HG03196 (cell line): ENCODE results near the gene PKP2.
"Not testable (repeated sequence)": the region's sequence is repeated elsewhere in the genome, so short reads cannot be mapped to it uniquely, and the experiment has no call there.

ENCODE experiments used
- ATAC-seq: cut with Tn5 transposase; IDR thresholded peaks from one replicate; pipeline ENCODE4 v1.9.1; 2021; ENCODE audit not compliant: unreplicated experiment

The PKP2 gene

DNA sequence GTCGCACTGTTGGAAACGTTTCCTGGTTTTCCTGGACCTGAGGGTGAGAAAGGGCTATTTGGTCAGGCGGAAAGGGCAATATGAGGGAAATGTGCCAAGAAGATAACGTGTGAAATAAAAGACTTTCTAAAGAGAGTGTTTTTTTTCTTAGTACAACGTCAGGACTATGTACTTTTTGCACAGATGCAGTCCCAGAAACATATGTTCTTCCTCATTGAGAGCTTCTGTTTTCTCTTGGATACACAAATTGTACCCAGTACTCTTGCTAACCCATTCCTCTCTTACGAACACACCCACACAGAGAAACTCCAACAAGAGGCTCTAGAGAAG, 669 bp upstream of the PKP2 start:
- ATAC-seq, result no peak

DNA sequence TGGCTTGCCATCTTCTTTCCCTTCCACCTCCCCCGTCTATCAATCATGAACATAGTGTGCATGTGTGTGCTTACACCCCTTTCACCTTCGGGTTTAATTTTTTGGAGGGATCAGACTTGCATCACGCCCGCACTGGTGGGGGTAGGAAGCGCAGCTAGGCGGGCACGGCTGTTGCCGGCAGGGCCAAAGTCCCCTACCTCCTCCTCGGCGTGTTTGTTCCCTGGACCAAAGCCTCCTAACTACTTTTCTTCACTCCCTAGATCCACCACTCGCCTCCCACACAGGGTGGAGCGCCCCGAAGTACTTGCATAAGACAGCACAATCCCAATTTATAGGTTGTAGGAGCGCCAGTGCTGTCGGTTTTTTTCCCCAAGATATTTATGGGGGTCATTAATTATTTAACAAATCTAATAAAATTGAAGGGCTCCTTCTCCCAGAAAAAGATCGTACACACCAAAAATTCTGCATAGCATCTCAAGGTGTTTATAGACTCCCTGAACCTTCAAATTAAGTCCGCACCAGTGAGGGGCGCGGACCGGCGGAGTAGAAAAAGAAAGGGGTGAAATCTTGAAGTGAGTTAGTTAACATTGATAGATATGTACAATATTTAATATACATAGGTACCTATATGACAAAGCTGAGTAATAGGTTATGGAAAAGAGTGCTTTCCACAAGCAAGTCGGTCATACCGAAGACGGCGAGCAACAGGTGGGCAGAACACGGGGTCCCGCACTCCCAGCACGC, 717 bp downstream of the PKP2 start:
- no peak for ATAC-seq

DNA sequence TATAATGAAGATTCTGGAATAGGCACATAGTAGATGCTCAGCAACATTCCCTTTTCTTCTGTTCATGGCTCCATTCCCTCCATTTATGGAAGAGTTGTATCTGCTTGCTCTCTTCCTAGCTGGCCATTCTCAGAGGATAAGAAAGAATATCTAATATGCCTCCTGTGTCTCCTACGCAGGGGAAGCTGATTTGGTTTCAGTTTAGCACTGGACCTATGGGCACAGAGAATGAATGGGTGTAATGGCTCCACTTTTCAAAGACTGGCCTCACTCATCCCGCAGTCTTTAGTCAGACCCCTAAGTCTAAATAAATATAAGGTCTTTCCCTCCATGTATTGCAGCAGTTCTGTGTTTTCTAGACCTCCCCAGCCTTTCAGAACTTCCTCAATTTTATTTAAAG, 2.0 kb downstream of the PKP2 start:
- ATAC-seq, result no peak

DNA sequence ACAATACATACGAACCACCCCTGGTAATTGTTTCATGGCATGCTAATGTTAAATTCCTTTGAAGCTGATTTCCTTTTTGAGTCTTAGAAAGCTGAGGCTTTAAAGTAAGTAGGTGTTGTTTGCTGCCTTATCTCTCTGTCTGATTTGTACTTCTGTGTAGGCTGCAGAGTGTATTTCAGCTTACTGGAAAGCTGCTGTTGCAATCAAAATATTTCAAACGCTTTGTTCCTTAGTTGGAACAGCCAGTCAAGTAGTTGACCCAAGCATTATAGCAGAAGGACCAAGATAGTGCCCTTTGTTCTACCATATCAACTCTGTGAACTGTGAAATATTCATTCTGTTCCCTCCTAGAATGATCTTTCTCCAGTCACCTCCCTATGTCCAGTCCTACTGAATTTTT, 3.1 kb downstream of the PKP2 start:
- no peak for ATAC-seq

DNA sequence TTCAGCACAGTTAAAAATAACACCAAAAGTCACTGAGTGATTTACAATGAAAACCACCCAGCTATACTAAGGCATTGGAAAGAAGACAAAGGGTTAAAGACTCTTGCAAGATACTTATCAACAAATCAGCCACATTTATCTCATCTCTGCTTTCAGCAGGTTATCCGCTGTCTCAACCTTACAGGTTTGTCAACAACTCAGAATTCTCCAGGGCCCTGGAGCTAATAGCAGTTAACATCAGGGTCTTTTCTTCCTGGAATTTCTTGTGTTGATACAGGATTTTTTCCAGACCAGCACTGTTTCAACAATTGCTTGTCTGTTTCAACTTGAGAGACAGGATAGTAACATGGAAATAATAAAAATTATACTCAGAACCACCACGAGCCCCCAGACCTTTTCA, 3.5 kb downstream of the PKP2 start:
- ATAC-seq, result no peak

DNA sequence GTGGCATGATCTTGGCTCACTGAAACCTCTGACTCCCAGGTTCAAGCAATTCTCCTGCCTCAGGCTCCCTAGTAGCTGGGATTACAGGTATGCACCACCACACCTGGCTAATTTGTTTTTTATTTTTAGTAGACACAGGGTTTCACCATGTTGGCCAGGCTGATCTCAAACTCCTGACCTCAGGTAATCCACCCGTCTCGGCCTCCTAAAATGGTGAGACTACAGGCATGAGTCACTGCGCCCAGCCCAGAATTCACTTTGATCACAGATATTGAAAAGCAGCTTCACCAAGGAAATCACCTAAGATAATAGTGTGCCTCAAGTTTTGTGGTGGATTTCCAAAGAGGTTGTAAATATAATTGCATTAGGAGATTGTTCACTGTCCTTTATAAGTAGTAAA, 4.2 kb downstream of the PKP2 start:
- ATAC-seq, result not testable (repeated sequence)

DNA sequence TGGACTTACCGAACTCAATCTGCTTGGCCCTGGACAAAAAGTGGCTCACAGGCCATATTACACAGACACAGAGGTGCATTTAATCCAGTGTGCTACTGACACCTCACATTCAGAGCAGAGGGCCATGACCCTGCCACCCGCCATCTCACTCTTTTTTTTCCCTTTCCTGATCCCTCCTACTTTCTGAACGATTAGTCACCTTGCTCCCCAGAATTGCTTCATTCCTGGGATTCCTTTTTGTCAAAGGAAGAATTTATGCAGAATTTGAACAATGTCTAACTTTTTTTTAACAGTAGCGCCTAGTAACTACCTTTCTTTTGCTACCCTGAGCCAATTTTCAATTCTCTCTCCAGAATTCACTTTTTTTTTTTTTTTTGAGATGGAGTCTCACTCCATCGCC, 4.6 kb downstream of the PKP2 start:
- ATAC-seq, result no peak

DNA sequence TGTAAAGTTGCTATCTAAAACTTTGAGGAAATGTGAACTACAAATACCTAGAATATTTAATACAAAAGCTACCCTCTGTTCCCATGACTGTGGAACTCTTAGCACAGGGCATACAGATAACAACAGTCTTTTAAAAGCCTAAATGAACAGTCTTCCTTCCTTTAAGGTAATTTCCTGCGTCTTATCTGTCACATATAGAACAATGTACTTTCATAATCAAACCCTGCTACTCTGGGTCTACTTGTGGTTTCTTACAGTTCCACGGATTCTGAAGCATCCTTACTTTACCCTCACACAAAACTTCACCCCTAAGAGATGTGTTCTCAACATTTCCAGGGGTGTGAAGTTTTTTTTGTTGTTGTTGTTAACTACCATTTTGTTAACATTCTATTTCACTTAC, 5.1 kb downstream of the PKP2 start:
- ATAC-seq, result no peak

DNA sequence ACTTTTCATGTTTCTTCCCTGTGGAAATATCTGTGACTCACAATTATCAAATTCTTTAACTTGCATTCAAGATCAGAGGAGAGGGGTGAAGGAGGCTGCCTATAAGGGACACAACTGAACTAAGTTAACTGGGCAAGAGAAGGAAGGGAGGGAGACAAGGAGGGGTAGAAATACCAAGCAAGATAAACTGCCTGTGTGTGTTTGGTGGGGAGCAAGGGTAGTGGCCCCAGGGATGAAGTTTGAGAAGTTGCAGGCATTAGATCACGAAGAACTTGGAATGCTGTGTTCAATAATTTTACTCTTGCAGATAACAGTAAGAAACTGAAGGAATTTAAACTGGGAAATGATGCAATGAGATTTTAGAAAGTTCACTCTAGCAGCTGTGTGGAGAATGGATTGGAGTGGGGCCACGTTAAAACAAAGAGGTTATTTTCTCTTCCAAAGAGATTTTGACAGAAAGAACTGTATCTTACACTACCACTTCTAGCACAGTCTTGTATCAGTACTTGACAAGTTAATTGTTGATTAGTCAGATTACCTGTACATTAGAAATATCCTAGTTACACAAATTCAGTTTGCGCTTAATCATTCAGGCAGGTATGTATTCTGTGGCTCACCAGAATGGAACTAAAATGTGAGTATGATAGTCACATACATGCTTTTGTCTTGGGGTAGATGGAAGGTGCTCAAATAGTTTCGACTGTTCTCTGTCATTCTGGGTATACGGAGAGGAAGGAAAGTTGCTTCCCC, 7.4 kb downstream of the PKP2 start:
- ATAC-seq, result no peak

DNA sequence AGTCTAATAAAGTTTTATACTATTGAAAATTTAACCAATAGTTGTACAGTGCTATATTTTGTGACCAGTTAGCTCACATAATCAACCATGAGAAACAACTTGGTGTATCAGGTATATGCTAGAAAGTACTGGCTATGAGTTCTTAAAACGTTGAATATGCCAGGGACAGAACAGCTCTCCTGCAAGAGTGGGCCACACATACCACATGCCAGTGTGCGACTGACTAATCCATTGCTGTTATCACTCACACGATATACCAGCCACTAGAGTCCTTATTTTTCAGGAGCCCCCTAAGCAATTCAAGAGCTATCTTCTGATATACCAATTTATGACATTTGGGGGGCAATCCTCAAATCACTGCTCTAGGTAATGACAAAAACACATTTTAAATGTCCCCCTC, 9.5 kb downstream of the PKP2 start:
- no peak for ATAC-seq

DNA sequence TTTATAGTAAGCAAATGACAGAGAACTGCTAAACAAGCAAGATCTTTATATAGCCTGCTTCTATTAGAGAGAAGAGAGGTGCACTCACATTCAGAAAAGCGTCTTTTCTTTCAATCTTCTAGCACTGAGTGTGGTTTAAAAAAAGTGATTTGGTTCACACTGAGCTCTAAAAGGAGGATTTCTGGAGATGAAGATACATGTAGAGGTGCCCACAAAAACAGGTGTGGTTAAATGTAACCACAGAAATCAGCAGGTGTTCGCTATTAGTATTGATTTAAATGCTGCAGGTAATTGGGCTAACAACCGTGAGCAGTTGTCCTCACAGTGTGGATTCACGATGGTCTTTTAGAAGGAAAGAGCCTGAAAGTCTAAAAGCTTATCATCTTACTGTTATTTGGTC, 10.7 kb downstream of the PKP2 start:
- no peak for ATAC-seq

DNA sequence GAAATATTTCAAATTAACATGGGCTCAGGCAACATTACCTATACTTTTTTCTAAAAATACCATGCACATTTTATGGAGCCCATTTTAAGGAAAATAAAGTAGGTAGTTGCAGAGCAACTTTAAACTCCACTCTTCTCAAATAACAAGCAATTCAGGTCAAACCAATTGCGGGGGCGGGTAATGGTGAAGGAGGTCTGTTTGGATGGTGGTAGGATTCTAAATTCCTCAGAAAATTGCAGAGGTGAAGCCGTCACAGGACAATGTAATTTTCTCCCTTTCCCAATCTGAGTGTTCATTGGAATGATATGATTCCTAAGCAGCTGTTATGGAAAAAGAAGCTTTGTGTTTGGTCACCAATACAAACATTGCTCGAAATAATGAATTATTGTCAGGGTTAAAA, 11.6 kb downstream of the PKP2 start:
- no peak for ATAC-seq

DNA sequence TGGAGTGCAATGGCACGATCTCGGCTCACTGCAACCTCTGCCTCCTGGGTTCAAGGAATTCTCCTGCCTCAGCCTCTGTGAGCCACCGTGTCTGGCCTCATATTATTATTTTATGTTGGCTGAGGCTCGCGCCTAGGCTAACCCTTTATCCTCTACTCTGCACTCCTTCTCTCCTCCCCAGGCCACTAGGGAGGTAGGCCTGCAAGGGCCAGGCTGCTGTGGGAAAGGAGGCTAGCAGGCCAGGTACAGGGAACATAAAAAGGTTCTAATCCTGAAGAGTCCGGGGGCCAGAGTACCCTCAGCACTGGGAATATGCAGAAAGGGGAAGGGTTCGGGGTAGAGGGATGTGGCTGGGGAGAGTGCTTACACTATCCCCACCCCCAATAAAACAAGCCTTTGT, 14.9 kb downstream of the PKP2 start:
- ATAC-seq, result no peak

DNA sequence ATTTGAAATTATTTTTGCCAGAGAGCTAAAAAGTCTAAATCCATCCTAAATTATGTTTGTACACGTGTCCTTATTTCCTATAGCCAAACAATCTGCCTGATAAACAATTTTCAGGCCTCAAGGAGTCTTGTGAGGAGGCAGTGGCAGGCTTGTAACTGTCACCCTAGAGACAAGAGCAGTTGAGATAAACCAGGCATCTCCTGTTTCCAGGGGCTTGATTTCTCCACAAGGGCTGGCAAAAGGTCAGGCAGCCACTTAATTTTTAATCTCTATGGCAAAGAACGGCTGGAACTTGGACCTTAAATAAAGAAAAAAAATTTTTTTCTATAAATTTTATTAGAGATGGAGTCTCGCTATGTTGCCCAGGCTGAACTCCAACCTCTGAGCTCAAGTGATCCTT, 15.5 kb downstream of the PKP2 start:
- no peak for ATAC-seq

DNA sequence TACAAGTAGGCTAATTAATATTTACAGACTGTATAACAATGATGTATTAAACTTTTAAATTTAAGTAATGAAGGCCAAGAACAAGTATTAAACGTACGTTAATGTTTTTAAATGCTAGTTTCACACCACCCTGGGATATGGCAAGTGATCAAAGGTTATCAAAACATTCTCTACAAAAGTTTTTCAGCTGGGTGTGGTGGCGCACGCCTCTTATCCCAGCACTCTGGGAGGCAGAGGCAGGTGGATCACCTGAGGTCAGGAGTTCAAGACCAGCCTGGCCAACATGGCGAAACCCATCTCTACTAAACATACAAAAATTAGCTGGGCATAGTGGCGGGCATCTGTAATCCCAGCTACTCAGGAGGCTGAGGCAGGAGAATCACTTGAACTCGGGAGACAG, 17.5 kb downstream of the PKP2 start:
- not testable (repeated sequence) for ATAC-seq

DNA sequence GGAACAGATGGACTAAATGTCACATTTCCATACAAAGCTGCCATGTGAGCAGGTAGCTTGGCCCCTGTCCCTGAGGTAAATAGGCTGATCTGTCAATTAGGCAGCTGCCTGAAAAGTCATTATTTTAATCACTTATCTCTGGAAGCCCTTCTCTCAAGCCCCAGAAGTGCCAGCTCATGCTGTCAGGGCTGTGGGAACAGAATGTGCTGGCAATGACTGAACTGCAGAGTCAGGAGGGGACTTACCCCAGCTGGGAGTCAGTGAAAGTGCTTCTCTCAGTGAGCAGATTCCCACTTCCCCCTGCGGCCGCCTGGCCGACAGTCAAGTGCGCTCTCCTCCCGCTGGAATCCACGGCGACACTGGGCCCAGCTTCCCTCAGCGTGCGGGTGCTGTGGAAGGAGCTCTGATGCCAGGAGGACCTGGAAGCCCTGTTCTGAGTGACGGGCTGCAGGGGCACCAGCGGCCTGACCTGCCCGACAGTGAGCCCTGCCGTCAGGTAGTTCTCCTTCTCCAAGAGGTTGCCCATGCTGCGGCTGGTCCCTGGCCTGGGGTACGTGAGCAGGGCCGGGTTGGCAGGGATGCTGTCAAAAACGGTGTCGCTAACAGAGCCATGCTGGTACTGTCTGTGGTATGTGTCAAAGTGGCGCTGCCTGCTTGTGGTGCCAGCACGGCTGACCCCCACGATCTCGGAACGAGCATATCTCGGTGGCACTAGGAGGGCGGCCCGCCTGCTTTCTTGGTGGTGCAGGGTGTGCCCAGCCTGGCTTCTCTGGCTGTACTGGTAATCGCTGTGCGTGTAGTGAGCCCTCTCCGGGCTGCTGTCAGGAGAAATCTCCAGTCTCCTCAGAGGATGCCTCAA, 18.7 kb downstream of the PKP2 start:
- no peak for ATAC-seq

DNA sequence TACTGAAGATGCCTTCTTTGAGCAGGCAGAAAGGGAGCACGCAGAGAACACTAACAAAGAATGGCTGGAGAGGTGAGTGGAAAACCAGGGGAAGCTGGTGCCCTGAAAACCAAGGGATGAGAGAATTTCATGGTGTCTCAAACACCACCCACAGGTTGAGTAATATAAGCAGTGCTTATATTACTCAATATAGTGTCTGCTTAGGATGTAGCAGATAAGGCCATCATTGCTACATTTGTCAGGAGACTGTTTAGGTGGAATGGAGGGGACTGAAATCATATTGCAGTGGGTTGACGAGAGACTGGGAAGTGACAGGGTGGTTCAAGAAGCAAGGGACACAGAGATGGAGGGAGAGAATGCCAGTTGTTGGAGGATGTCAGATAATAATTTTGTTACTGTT, 20.6 kb downstream of the PKP2 start:
- ATAC-seq, result no peak

DNA sequence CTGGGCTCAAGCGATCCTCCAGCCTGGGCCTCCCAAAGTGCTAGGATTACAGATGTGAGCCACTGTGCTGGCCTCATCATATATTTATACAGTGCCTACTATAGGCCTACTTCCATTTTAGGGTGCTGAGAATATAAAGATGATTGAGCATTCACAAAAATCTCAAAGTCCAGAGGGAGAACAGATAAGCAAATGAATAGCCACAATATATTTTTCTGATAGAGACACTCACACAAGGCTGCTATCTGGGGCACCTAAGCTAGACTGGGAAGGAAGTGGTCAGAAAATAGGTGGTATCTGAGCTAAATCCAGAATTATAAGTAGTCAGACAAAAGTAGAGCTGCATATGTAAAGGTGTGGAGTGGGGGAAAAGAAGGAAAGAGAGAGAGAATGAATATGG, 21.6 kb downstream of the PKP2 start:
- ATAC-seq, result no peak

DNA sequence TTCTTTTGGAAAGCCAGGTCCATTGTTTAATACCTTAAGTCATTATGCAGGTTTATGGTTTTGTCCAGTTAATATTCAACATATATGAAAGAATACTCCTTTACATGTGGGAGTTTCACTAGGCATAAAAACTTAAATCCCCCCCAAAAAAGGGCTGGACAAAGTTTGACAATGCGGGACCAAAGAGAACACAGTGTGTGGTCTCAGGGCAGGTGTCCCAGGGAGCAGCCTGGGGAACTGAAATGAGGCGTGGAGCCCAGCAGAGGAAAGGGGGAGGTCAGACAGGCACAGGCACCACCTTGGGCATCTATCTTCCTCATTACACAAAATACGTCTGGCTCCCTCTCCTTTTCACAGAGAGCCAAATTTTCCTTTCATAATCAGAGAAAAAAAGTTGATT, 22.5 kb downstream of the PKP2 start:
- ATAC-seq, result no peak

DNA sequence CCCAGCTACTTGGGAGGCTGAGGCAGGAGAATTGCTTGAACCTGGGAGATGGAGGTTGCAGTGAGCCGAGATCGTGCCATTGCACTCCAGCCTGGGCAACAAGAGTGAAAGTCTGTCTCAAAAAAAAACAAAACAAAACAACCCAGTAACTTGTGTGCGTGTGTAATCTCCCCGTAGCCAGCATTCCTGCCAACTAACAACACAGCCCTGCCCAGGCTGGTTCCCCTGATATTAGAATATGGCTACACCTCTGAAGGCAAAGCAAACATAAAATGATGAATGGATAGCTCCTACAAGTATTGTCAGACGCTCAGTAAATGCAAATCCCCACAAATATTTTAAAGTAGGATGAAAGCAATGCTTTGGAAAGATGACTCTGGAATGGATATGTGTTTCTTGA, 24.2 kb downstream of the PKP2 start:
- ATAC-seq, result not testable (repeated sequence)

DNA sequence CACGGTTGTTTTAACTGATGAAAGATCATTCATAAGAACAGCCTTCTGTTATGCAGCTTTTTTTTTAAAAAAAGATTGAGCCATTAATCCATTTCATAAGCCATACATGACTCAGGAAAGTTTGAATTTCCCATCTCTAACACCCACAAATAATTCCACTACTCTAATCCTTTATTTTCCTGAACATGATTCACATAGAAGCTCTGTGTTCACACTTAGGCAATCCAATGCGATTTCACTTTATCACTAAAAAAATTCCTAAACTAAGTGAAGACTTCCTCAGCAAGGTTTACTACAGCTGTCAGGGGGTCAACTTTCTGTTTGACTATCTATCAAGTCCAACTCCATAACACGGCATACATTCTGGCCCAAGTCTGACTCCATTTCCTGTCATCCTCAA, 25.9 kb downstream of the PKP2 start:
- no peak for ATAC-seq

DNA sequence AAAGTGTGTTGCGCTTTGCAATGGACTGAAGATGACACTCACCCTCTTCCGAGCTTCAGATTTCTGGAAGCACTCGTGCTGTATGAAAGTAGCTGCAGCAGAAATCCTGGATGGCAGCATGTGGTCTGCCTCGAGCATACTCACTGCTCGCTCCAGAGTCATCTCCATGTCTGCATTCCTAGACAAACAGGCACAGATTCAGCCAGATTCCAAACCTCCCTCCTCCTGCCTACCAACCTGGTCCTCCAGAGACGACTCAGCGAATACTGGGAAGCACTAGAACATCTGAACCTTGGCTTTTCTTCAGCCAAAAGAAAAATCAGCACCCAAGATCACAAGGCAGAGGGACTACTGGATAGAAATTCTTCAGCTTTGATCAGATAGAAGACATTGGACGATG, 27.7 kb downstream of the PKP2 start:
- no peak for ATAC-seq
